GM18907 (cell line): Measurements from ENCODE around the gene APEH.
A peak's percentile ranks its signal among the peaks of the same experiment; 100 is the strongest.

Source experiments
- ATAC-seq: cut with Tn5 transposase; IDR thresholded peaks from one replicate; pipeline ENCODE4 v1.9.1; 2021; ENCODE audit warnings: mild to moderate bottlenecking, moderate library complexity; ENCODE audit not compliant: unreplicated experiment

APEH gene

DNA sequence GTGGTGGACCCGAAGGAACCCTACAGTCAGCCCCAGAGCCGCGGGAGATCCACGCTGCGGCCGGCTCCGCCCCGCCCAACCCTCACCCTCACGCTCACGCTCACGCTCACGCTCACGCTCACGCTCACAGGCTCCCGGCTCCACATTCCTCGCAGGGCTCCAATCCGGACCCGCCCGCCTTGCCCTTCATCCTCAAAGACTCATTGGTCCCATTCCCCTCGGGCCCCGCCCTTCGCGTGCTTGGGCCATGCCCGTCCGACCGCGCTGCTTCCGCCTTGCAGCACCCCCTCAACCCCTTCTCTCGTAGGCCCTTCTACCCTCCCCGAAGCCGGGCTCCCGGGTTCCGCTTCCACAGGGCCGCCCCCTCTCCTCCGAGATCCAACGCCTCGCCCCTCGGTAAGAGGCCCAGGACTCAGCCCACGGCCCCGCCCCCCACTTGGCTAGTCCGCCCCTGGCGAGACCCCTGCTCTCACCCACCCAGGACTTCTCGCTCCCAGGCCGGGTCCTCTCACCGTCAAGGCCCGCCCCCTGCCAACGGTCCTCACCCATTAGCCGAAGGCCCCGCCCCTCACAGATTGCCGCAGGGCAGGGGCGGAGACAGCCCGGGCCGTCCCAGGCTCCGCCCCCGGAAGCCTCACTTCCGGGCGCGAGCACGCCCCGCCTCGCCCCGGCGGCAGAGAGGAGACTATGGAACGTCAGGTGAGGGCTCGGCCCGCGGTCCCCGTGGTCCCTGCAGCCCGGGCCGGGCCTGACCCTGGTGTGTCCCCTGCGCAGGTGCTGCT is at the start of gene APEH:
Gene APEH, plus strand, starts transcription at position 637 of the 782 bp plus-strand sequence. Its CDS starts 51 bp downstream, at position 688.
- peak; percentile 82 for ATAC-seq

DNA sequence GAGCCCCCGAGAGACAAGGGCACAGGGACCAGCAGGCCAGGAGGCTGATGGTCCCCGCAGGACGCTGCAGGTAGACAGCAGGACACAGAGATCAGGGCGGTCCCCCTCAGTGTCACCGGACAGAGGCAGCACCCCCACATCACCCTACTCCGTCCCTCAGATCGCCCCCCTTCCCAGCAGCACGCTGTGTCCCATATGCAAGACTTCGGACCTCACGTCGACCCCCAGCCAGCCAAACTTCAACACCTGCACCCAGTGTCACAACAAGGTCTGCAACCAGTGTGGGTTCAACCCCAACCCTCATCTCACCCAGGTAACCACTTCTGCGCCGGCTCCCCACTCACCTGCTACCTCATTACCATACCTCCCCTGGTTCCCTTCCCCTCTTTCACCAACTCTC is 49.1 kb upstream of the APEH start:
- no peak for ATAC-seq

DNA sequence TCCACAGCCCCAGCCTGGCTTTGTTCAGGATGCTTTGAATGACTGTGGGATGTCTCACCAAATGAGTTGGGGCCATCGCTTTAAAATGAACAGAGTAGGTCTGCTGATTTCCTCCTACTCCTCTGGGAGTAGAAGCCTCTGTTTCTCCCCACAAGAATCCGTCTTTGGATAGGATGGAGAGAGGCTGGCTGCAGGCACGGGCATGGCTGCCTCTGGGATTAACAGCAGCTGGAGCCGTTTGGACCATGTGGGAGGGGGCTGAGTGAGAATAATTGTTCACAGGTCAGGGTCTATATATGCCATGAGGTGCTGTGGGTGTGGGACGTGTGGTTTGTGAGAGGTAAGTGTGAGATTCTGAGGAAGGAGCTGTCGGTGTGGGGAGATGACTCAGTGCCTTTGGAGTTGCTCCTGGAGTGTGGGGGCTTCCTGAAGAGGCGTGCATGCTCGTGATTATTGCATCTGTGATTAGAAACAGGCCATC is 48.0 kb upstream of the APEH start:
- ATAC-seq: no peak

DNA sequence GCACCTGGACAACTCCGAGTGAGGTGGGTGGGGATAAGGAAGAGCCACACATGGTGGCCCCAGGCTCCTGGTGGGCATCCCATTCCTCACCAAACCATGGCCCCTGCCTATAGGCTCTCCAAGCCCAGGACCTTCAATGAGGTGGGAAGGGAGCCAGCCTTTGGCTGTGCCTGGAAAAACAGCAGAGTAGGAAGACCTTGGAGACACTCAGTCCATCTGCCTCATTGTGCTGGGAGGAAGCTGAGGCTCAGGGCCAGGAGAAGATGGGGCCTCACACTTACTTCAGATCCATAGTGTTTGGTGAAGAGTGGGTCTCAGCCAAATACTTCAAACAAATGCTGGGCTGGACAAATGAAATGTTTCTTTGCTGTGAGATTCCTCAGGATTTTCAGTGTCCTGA is 47.4 kb upstream of the APEH start:
- no peak for ATAC-seq

DNA sequence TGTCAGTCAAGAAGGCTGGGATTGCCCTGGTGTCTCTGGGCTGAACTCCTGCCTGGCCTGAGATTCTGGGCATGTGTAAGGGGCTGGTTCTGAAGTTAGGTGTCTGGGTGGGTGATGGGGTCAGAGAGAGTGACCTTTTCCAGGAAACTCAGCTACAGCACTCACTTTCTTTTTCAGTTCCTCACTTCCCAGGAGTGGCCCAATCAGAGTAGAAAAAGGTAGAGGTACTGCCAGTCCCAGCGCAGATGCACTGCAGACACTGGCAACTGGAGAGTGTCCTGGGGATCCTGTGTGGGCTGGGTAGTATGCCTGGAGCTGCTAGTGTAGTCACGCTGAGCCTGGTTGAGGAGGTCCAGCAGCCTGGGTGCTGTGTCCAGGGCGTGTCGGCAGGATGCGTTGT is 46.5 kb upstream of the APEH start:
- ATAC-seq: no peak

DNA sequence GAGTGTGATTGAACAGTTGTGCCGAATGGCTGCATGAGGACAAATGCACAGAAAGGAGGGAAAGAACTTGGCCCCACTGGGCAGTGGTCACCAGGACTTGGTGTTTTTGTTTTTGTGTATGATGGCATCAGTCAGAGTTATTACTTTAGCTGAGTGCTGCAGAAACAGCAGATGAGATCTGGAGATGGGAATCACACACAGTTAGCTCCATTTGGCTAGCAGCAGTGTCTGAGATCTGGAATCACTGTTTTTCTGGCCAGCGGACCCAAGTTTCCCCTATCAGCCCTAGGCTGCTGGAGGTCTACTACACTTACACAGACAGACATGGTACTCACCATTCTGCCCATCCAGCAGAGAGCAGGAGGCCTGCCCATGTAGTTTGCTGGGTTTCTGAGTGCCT is 45.9 kb upstream of the APEH start:
- ATAC-seq: no peak

DNA sequence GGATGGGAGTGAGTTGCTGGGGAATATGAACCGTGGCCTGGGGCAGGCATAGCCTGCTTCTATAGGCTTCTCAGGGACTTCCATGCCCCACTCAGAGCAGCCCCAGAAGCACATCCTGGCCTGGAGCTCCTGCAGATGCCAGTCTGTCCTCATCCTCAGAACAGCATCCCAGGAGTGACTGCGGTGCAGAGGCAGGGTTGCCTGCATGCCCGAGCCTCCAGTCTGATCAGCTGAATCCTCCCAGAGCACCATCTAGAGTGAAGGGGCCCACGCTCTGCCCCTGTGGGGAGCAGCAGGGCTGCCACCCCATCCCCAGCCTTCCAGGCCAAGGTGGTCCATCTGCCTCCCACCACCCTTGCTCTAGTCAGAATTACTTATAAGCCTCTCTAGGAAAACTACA is 44.7 kb upstream of the APEH start:
- no peak for ATAC-seq

DNA sequence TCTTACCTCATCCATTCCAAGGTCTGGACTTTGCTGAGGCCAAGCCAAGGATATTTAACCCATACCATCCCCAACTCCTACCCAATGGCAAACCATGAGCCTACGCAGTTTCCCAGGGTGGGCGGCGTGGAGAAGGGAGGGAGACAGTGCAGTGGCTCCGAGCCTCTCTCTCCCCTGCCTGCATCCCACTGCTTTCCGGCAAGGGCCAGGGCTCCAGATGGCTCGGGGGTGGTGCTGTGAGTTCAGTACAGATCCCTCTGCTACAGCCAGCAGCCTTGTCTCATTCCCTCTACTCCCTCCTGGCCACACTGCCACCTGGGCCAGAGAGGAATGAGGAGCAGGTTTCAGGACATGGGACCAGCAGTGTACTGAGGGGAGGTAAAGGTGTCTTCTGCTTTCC is 44.3 kb upstream of the APEH start:
- ATAC-seq: no peak

DNA sequence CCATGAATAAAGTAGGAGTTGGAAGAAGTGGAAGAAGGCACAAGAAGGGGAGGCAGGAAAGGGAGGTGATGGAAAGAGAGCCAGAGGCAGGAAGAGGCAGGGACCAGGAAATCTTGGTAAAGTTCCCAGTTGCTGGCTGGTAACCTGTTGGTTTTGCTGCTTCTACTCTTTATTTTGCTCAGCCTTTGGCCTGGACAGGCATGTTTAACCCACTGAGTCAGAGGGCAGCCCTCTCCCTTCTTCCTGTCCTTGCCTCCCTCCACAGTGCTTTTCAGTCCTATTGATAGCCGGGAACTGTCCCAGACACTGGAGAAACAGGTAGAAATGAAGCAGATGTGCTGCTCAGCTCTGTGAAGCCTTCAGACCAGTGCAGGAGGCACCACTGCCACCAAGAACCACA is 43.4 kb upstream of the APEH start:
- ATAC-seq: no peak

DNA sequence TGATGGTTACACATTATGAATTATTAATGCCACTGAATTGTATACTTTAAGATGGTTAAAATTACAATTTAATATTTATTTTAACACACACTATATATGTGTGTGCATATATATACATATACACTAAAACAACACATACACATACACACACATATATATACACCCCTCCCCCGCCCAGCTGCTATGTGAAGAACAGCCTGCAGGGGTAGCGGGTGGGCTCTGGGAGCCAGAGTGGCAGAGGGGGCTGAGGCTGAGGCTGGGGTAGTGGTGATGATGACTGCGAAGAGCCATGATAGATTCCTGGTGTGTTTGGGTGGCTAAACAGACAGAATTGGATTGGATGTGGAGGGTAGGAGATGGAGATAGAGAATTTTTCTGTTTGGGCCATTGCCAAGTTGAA is 39.4 kb upstream of the APEH start:
- ATAC-seq: no peak

DNA sequence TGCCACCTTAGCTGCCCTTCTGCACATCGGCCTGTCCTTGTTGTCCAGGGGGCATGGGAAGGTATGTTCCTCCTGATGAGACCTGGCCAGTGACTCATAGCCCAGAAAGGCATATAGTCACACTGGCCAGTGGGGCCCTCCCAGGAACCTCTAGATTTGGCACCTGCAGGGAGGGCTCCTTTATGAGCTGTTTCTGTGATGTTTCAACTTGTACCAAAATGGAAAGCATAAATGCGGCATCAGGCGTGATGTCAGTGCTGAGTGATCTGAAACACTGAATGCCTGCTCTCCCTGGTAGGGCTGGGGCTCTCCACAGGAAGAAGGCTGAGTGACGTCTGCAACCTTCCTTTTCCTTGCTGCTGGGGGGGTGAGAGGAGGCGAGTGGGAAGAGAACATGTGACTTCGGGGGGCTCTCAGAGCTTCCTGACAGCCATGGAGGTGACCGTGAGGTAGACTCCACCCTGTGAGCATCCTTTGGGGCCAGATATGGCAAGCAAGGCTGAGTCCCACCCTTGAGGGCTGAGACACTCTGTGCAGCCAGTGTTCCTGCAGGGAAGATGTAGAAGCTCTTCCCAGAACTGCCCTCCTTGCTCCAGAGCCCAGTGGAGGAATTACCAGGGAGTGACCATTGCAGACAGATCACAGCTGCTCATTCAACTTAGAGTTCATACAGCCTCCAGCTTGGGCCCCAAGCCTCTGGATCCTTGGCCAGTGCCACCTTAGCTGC is 37.1 kb upstream of the APEH start:
- no peak for ATAC-seq

DNA sequence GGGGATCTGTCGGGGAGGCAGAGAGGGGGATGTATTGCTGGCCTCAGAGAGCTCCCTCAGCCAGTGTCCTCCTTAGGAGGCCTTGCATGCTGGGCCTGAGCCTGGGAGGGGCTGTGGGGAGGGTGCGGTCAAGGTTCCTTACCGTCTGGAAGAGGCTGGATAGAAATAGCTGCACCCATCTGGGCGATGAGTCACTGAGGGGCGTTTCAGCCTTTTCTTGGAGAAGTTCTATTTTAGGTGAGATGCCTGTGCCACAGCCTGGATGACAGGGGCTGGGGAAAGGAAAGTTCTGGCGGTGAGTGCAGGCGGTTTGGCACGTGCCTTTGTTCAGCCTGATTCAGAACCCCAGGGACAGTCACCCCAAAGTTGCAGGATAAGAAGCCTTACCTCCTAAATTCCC is 35.7 kb upstream of the APEH start:
- no peak for ATAC-seq

DNA sequence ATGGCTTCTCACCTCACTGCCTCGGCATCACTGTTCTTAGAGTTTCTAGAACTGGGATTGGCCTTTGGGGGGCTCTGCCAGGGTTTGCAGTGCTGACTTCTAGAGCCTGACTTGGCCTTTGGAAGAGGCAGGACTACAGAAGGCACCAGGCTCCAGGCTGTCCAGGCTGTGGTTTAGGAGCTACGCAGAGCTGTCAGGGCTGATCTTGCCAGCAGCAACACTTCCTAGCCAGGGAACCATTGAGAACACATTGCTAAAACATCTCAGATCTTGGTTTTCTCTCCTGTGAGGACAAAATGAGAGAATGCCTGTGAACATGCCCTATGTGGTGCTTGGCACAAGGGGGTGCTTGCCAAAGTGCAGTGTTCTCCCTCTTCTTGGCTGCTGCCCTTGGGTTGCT is 34.6 kb upstream of the APEH start:
- no peak for ATAC-seq

DNA sequence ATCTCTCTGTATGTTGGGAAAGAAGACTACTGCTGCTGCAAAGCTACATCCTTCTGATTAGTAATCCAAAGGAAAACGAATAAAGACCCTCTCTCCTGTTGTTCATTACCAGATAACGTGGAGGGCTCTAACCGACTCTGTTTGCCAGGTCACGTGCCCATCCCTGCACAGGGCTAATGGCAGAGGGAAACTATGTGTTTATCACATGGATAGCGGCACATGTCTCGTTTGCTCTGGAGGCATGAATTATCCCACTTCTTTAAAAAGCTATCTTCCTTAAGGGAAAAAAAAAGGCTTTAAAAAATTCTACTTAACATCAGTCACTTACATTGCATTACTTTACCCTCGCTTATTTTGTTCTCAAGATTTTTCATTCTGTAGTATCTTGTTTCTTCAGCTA is 32.9 kb upstream of the APEH start:
- no peak for ATAC-seq

DNA sequence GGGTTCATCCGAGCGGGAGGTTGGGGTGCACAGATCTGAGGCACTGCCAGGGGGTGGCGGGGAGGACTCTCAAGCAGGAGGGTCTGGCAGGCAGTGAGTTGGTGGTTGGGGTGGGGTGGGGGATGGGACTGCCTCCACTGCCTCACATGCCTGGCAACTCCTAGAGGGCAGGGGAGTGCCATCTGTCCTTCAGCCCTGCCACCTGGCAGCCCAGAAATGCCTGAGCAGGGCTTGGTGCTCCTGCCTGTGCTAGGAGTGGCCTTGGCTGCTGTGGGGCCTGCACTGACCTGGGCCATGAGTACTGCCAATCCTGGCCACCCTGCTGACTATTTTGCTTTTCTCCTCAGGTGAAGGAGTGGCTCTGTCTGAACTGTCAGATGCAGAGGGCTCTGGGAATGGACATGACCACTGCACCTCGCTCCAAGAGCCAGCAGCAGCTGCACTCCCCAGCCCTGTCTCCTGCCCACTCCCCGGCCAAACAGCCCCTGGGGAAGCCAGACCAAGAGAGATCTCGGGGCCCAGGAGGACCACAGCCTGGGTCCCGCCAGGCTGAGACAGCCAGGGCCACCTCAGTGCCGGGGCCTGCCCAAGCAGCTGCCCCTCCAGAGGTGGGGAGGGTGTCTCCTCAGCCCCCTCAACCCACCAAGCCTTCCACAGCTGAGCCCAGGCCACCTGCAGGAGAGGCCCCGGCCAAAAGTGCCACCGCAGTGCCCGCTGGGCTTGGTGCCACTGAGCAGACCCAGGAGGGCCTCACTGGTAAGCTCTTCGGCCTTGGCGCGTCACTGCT is 32.0 kb upstream of the APEH start:
- no peak for ATAC-seq

DNA sequence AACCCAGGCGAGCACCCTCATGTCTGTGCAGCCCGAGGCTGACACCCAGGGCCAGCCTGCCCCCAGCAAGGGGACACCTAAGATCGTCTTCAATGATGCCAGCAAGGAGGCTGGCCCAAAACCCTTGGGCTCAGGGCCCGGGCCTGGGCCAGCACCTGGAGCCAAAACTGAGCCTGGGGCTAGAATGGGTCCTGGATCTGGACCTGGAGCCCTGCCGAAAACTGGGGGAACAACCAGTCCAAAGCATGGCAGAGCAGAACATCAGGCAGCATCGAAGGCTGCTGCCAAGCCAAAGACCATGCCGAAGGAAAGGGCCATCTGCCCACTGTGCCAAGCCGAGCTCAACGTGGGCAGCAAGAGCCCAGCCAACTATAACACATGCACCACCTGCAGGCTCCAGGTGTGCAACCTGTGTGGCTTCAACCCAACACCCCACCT is 31.4 kb upstream of the APEH start:
- no peak for ATAC-seq

DNA sequence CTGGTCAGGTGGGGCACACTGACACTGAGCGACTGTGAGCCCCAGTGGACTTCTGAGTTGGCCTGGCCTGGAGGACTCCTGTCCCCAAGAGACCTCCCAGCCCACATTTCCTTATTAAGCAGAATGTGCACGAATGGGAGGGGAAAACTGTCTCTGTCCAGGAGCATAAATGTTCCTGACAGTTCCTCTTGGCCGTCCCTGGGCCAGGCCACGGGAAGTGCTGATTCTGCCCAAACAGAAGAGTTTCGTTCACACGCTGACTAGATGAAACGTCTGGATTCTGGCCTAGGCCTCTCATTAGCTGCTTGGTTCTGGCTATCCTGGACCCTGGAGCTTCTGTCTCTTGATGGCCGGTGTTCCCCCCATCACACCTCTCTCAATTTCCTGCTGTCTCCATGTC is 29.5 kb upstream of the APEH start:
- ATAC-seq: no peak

DNA sequence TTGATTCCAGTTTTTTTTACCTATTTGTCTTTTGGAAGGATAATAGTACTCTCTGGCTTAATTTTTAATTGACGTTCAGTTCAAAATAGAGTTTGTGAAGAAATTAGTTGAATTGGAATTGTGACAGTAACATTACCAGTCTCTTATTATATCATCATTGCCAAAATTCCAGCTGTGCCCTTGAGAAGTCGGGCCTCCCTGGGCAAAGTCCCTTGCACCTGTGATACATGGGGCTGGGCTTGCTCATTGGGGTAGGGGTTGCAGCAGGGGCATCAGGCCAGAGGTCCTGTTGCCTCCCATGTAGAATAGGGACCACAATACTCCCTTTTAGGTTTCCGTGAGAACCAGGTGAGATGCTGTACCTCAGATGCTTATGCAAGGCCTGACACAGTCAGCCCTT is 27.9 kb upstream of the APEH start:
- no peak for ATAC-seq

DNA sequence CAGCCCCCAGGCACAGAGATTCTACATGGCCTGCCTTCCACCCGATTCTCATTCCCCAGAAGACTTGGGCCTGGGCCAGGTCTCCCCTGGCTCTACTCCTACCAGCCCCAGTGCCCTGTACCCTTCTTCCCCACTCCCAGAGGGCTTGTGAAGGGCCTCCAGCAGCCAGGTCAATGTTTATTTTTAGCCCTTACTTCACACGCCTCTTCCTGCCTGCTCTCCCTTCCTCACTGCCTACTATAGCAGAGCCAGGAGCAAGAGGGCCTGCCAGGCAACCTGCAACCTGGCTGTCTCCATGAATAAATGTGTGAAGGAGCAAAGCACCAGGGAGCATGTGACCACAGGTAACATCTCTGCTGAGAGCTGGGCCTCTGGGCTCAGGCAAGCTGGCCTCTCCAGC is 26.4 kb upstream of the APEH start:
- no peak for ATAC-seq

DNA sequence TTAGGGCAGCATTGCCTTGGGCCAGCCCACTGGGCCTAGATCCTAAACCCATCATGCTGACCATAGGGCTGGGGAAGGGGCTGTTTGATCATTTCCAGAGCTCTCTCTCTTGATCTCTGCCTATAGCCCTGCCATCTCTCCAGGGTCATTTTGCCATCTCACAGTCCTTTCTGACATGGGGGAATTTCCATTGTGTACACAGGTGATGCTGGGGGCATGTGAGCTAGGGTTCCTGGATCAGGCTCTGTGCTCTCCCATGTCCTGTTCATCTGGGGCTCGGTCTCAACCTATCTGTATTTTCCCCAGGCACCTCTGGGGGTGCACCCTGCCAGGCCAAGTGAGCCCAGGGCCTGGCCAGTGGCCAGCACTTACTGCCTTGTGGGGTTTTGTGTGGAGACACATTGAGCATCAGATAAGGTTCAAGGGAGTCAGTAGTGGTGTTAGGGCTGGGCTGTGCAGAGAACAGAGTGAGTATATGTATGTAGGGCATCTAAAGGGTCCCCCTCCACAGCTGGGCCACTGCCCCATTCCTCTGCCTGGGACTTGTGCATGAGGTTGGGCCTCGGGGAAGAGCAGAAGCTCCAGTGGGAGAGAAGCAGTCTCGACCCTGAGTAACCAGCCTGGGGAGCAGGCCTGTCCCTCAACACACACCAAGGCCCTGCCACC is 25.7 kb upstream of the APEH start:
- ATAC-seq: no peak

DNA sequence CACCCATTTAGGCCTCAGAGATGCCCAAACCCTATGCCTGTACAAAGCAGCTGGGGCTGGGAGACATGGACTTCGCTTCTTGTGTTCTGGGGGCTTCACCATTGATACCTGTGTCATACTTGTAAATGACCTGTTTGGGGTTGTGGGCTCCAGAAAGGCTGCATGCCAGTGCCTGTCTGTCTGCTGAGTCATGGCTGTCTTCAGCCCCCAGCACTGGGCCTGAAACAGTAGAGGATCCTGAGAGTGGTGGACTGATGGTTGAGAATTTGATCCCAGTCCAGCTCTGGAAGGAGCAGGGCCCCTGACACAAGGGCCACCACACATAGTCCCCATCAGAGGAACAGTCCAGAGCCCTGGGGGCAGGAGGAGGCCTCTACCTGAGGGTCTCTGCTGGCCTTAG is 24.6 kb upstream of the APEH start:
- ATAC-seq: no peak
